Endothelial cell of umbilical vein (primary cell): Measurements from ENCODE around the gene SCGN. TPM values are rescaled to one million over a fixed set of nuclear protein-coding genes. Genes with fewer than 3 reads are reported as not detected.

Source experiments
- BruUV-seq: library from RNA; stranded (reverse); fragments of 400-500 nt; replicated peaks from 2 replicates; lab custom pipeline; 2021; lab: Mats Ljungman, UMichigan
- CTCF ChIA-PET: fragments of 300-600, 350-600 bp; sonication (Branson Sonifier 250); formaldehyde crosslinking; loops from one replicate; lab custom pipeline; 2021; ENCODE audit warnings: antibody characterized with exemption, inconsistent platforms; lab: Charles Lee
- POLR2A ChIA-PET: fragments of 300-600, 350-600 bp; sonication (Branson Sonifier 250); formaldehyde crosslinking; loops from one replicate; lab custom pipeline; 2021; ENCODE audit warnings: antibody characterized with exemption, inconsistent platforms; lab: Charles Lee
- DNase-seq: peaks from one replicate; pipeline ENCODE4 v3.0.0-alpha.2; 2011; ENCODE audit warnings: low read depth, low spot score
- FAIRE-seq: peaks from 2 replicates; lab custom pipeline; 2011; peaks lifted over from hg19 to GRCh38; lab: Jason Lieb, UNC
- H2AFZ ChIP-seq: 2 replicates; pipeline ENCODE4 v1.6.0; 2012; ENCODE audit warnings: low read depth, low read length, control low read depth, inconsistent platforms
- H3K27ac ChIP-seq: 2 replicates; pipeline ENCODE4 v1.5.1; 2011; ENCODE audit warnings: low read depth, mild to moderate bottlenecking, control low read depth, low read length, moderate library complexity; ENCODE audit not compliant: insufficient read depth
- H3K27me3 ChIP-seq, 2 experiments: 2 replicates each; pipeline versions ENCODE4 v1.6.0 to v1.6.1; 2011; ENCODE audit warnings: low read length in 2 of 2, mixed read lengths in 1 of 2; ENCODE audit not compliant: control insufficient read depth in 2 of 2, insufficient read depth in 2 of 2
- H3K36me3 ChIP-seq, 2 experiments: 2 replicates in 1 of 2; 3 replicates in 1 of 2; pipeline ENCODE4 v1.5.1; 2011; ENCODE audit warnings: low read length in 2 of 2, mild to moderate bottlenecking in 1 of 2, moderate library complexity in 1 of 2; ENCODE audit not compliant: control insufficient read depth in 2 of 2, insufficient read depth in 2 of 2; ENCODE audit errors: extremely low read depth in 1 of 2
- H3K4me1 ChIP-seq: 3 replicates; pipeline ENCODE4 v1.5.1; 2011; ENCODE audit warnings: mild to moderate bottlenecking, low read length; ENCODE audit not compliant: control insufficient read depth, insufficient read depth; ENCODE audit errors: extremely low read depth
- H3K4me2 ChIP-seq: 2 replicates; pipeline ENCODE4 v1.6.1; 2011; ENCODE audit warnings: low read length, control low read depth, mixed read lengths; ENCODE audit not compliant: insufficient read depth
- H3K4me3 ChIP-seq, 3 experiments: fragments of 200-600 bp in 1 of 3; sonication (generic), shearing (Covaris generic) in 1 of 3; replicated peaks in 1 of 3; 2 replicates each; pipeline ENCODE4 v1.5.1; 2011 to 2016; ENCODE audit warnings: control low read depth in 3 of 3, low read length in 3 of 3, mild to moderate bottlenecking in 2 of 3, inconsistent platforms in 1 of 3, low read depth in 1 of 3, moderate library complexity in 1 of 3; ENCODE audit not compliant: insufficient read depth in 1 of 3
- H3K79me2 ChIP-seq: 2 replicates; pipeline ENCODE4 v1.6.0; 2012; ENCODE audit warnings: low read length, inconsistent platforms; ENCODE audit not compliant: control insufficient read depth, insufficient read depth
- H3K9ac ChIP-seq: replicated peaks from 2 replicates; pipeline ENCODE3; 2011; ENCODE audit warnings: low read length, control low read depth; ENCODE audit not compliant: insufficient read depth; ENCODE audit errors: extremely low read depth
- H3K9me1 ChIP-seq: replicated peaks from 3 replicates; pipeline ENCODE4 v1.6.0; 2011; ENCODE audit warnings: mild to moderate bottlenecking, low read length; ENCODE audit not compliant: control insufficient read depth, insufficient read depth; ENCODE audit errors: extremely low read depth
- H3K9me3 ChIP-seq: replicated peaks from 2 replicates; pipeline ENCODE4 v1.5.1; 2012; ENCODE audit warnings: low read length, inconsistent platforms; ENCODE audit not compliant: control insufficient read depth, insufficient read depth
- H4K20me1 ChIP-seq: replicated peaks from 2 replicates; pipeline ENCODE3; 2011; ENCODE audit warnings: mild to moderate bottlenecking, low read length; ENCODE audit not compliant: control insufficient read depth, insufficient read depth; ENCODE audit errors: extremely low read depth
- FOS ChIP-seq: IDR thresholded peaks from 2 replicates; pipeline ENCODE4 v1.6.1; 2011; ENCODE audit warnings: mild to moderate bottlenecking, low read length, moderate library complexity, borderline replicate concordance; ENCODE audit not compliant: insufficient read depth
- GATA2 ChIP-seq: IDR thresholded peaks from 2 replicates; pipeline ENCODE4 v1.7.0; 2011; ENCODE audit warnings: low read depth, mild to moderate bottlenecking, moderate library complexity, mixed read lengths, low read length; ENCODE audit not compliant: insufficient read length, insufficient read depth
- JUN ChIP-seq: IDR thresholded peaks from 2 replicates; pipeline ENCODE4 v1.6.1; 2011; ENCODE audit warnings: borderline replicate concordance, low read depth; ENCODE audit not compliant: insufficient read length, insufficient read depth
- POLR2A ChIP-seq: IDR thresholded peaks from 2 replicates; pipeline ENCODE4 v1.6.1; 2012; ENCODE audit warnings: low read depth, mild to moderate bottlenecking, control low read depth, low read length
- POLR2AphosphoS5 ChIP-seq: IDR thresholded peaks from 2 replicates; pipeline ENCODE4 v1.6.1; 2012; ENCODE audit warnings: low read depth, mild to moderate bottlenecking, control low read depth, low read length, moderate library complexity; ENCODE audit not compliant: insufficient read depth
- dilution Hi-C: fragments of 300-500 bp; cut with MboI; formaldehyde crosslinking; loops from one replicate; pipeline ENCODE4 v1.15.0; 2019; ENCODE audit warnings: low sequenced_read_pairs; ENCODE audit not compliant: extremely low pct_ligation_motif_present
- intact Hi-C: fragments of 100-400 bp; cut with micrococcal nuclease; formaldehyde crosslinking; loops from one replicate; pipeline ENCODE4 v1.10.0; 2022
- polyA plus RNA-seq, 4 experiments: library from polyadenylated mRNA; depleted of rRNA in 3 of 4; stranded (reverse) in 3 of 4; unstranded in 1 of 4; fragments of >200 nt; gene quantifications; 2 replicates each; pipeline versions ENCODE4 v1.2.1 to v1.2.3, GENCODE V29; 2011 to 2012; ENCODE audit warnings: missing spikeins in 1 of 4
- total RNA-seq: library from RNA; stranded (reverse); gene quantifications from 2 replicates; pipeline ENCODE4 v1.2.3, GENCODE V29; 2021
- TF ChIP-seq, protein P1 (sequence below), 2 donors: IDR thresholded peaks; 1 replicate in 1 of 2; 2 replicates in 1 of 2; pipeline ENCODE4 v1.5.1; 2011; ENCODE audit warnings: low read length in 2 of 2, mild to moderate bottlenecking in 2 of 2, moderate library complexity in 2 of 2, control low read depth in 1 of 2, inconsistent platforms in 1 of 2, low read depth in 1 of 2; ENCODE audit not compliant: insufficient read depth in 1 of 2; ENCODE audit errors: extremely low read depth in 1 of 2

SCGN gene
- total and polyA plus RNA-seq, 2 donors (not counting 3 experiments of a cell fraction or from before 2014, with no cell fraction given): not detected

DNA sequence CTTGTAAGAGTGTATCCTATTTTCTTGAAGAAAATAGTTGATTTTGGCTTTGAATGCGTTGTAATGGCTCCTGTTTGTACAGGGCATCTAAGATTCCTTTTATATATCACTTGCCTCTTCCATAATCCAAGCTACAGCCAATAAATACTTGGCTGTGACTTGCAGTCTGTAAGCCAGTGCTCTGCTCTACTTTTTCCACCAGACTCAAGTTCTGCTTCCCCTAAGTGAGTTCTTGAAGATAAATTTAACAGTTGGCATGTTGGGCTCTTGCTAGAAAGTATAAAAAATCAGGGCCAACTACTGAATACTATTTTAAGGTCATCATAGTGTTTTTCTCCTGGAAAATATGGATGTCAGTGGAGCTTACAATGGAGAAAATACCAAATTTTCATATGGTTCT is 36.5 kb upstream of the SCGN start:
- POLR2A ChIA-PET: no interaction called here
- no peak overlapping the region for H3K4me3 ChIP-seq
- H3K9ac ChIP-seq: no peak overlapping the region
- H3K79me2 ChIP-seq: no peaks in the 10 kb centered on the region
- H2AFZ ChIP-seq: no peak overlapping the region
- FAIRE-seq (no peak), DNase-seq (no peak)
- TF ChIP-seq, protein P1, sequence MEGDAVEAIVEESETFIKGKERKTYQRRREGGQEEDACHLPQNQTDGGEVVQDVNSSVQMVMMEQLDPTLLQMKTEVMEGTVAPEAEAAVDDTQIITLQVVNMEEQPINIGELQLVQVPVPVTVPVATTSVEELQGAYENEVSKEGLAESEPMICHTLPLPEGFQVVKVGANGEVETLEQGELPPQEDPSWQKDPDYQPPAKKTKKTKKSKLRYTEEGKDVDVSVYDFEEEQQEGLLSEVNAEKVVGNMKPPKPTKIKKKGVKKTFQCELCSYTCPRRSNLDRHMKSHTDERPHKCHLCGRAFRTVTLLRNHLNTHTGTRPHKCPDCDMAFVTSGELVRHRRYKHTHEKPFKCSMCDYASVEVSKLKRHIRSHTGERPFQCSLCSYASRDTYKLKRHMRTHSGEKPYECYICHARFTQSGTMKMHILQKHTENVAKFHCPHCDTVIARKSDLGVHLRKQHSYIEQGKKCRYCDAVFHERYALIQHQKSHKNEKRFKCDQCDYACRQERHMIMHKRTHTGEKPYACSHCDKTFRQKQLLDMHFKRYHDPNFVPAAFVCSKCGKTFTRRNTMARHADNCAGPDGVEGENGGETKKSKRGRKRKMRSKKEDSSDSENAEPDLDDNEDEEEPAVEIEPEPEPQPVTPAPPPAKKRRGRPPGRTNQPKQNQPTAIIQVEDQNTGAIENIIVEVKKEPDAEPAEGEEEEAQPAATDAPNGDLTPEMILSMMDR (IDR thresholded peaks at IDR 0.05; ENCODE audit: extremely low read depth in 1 of 2, insufficient read depth in 1 of 2, low read depth in 1 of 2, low read length in 2 of 2): no peak
- TF ChIP-seq JUN: no peak
- TF ChIP-seq POLR2AphosphoS5: no peak
- no peak for TF ChIP-seq POLR2A
- H3K27me3 ChIP-seq: no peaks in the 10 kb centered on the region
- H3K4me1 ChIP-seq: no peaks in the 10 kb centered on the region
- no peaks in the 10 kb centered on the region for H3K36me3 ChIP-seq
- intact Hi-C loops: no loop called here
- dilution Hi-C loops: no loop called here
- CTCF ChIA-PET: no interaction called here
- H3K9me3 ChIP-seq: no peaks in the 10 kb centered on the region
- H3K9me1 ChIP-seq: no peaks in the 10 kb centered on the region
- H3K4me2 ChIP-seq: no peak overlapping the region
- no TSS peak for BruUV-seq
- no peak overlapping the region for H3K27ac ChIP-seq
- H4K20me1 ChIP-seq: no peaks in the 10 kb centered on the region

DNA sequence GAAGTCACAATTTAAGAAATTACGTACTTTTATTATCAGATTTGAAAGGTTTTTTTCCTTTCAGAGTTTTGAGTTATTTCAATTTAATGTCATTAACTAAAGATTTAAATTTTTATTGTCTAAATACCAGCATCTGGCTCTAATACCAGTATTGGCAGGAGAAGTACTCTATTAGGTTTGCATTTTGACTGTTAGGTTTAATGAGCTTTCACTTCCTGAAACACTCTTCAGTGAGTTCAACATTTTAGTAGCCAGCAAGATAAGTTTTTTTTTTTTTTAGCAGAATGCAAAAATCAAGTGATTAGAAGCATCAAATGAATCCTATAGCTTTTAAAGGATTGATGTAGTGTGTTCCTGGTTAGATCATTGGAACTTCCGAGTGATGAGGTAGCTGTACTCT is 34.0 kb upstream of the SCGN start:
- intact Hi-C loops (no loop called here), dilution Hi-C loops (no loop called here)
- no peaks in the 10 kb centered on the region for H3K4me1 ChIP-seq
- H2AFZ ChIP-seq: no peak overlapping the region
- H3K27ac ChIP-seq: no peak overlapping the region
- H3K79me2 ChIP-seq: no peaks in the 10 kb centered on the region
- no peaks in the 10 kb centered on the region for H3K9me3 ChIP-seq
- H3K9ac ChIP-seq: no peak overlapping the region
- no peaks in the 10 kb centered on the region for H3K27me3 ChIP-seq
- H3K9me1 ChIP-seq: no peaks in the 10 kb centered on the region
- no TSS peak for BruUV-seq
- POLR2A ChIA-PET: interaction anchor here (0.7 kb wide), 1 partner anchor 19 kb away, joined by 4 read pairs; no protein-coding TSS in a partner anchor
- TF ChIP-seq POLR2AphosphoS5 (no peak), FOS (no peak), GATA2 (no peak)
- no peak overlapping the region for H3K4me3 ChIP-seq
- no peaks in the 10 kb centered on the region for H3K36me3 ChIP-seq
- H3K4me2 ChIP-seq: no peak overlapping the region
- FAIRE-seq (no peak), DNase-seq (no peak)
- CTCF ChIA-PET: interaction anchor here (0.9 kb wide), 1 partner anchor 62 kb away, joined by 3 read pairs; no protein-coding TSS in a partner anchor
- no peaks in the 10 kb centered on the region for H4K20me1 ChIP-seq
